ENCODE measurements around the gene TRIM17.

GRCh38 chr1:228415853-228416216 is 826 bp downstream of the TRIM17 start:
- TF ChIP-seq CTCF (IDR thresholded peaks at IDR 0.05; ENCODE audit: low read length) (no peak), EZH2 (IDR thresholded peaks at IDR 0.05; ENCODE audit: borderline replicate concordance, low read length) (no peak)
